Stimulated activated naive CD8-positive, alpha-beta T cell treated with anti-CD3 and anti-CD28 coated beads, Interleukin-15, Interleukin-2, amounts not matched to agents 100 ng/mL and 50 ng/mL, for 24 hours (primary cell): Measurements from ENCODE around the gene ZBTB20.

Source experiments
- H3K27ac Mint-ChIP-seq: one replicate; pipeline ENCODE4 v1.8.0; 2021; ENCODE audit warnings: mild to moderate bottlenecking, mixed read lengths
- H3K27me3 Mint-ChIP-seq: one replicate; pipeline ENCODE4 v1.8.0; 2021; ENCODE audit warnings: mixed read lengths
- H3K36me3 Mint-ChIP-seq: one replicate; pipeline ENCODE4 v1.8.0; 2021; ENCODE audit warnings: low read depth, mixed read lengths
- H3K4me1 Mint-ChIP-seq: one replicate; pipeline ENCODE4 v1.8.0; 2021; ENCODE audit warnings: low read depth, mixed read lengths
- H3K4me3 Mint-ChIP-seq: one replicate; pipeline ENCODE4 v1.8.0; 2021; ENCODE audit warnings: mild to moderate bottlenecking, mixed read lengths
- H3K9me3 Mint-ChIP-seq: one replicate; pipeline ENCODE4 v1.8.0; 2021; ENCODE audit warnings: mixed read lengths

The ZBTB20 gene

GRCh38 chr3:114722530-114722929 is 424.6 kb downstream of the ZBTB20 start:
- no peak overlapping the region for H3K27ac Mint-ChIP-seq
- H3K36me3 Mint-ChIP-seq, result peaks cover 4% of the 10 kb centered on the region
- peaks cover 37% of the 10 kb centered on the region for H3K4me1 Mint-ChIP-seq
- no peaks in the 10 kb centered on the region for H3K27me3 Mint-ChIP-seq
- no peaks in the 10 kb centered on the region for H3K9me3 Mint-ChIP-seq
- H3K4me3 Mint-ChIP-seq, result no peak overlapping the region

GRCh38 chr3:114721864-114722263 is 425.2 kb downstream of the ZBTB20 start:
- peaks cover 33% of the 10 kb centered on the region for H3K4me1 Mint-ChIP-seq
- no peak overlapping the region for H3K4me3 Mint-ChIP-seq
- no peaks in the 10 kb centered on the region for H3K36me3 Mint-ChIP-seq
- H3K9me3 Mint-ChIP-seq, result no peaks in the 10 kb centered on the region
- H3K27ac Mint-ChIP-seq, result no peak overlapping the region
- H3K27me3 Mint-ChIP-seq, result no peaks in the 10 kb centered on the region

- Mint-ChIP-seq H3K9me3 (no peaks in the 10 kb centered on the region), H3K27me3 (no peaks in the 10 kb centered on the region), H3K4me3 (no peak overlapping the region), H3K36me3 (no peaks in the 10 kb centered on the region), H3K27ac (no peak overlapping the region), H3K4me1 (peaks cover 33% of the 10 kb centered on the region)
Observed at GRCh38 chr3:114721209-114721608, 425.9 kb downstream of the ZBTB20 start.

GRCh38 chr3:114718898-114719210 is 428.2 kb downstream of the ZBTB20 start:
- Mint-ChIP-seq H3K4me3 (no peak overlapping the region), H3K27me3 (no peaks in the 10 kb centered on the region), H3K9me3 (no peaks in the 10 kb centered on the region), H3K4me1 (peaks cover 33% of the 10 kb centered on the region), H3K36me3 (no peaks in the 10 kb centered on the region), H3K27ac (no peak overlapping the region)

GRCh38 chr3:114718071-114718897 is 428.8 kb downstream of the ZBTB20 start:
- Mint-ChIP-seq H3K4me3 (no peak overlapping the region), H3K27ac (no peak overlapping the region), H3K4me1 (peaks cover 32% of the 10 kb centered on the region), H3K9me3 (no peaks in the 10 kb centered on the region), H3K27me3 (no peaks in the 10 kb centered on the region), H3K36me3 (no peaks in the 10 kb centered on the region)

GRCh38 chr3:114716916-114717315 is 430.2 kb downstream of the ZBTB20 start:
- Mint-ChIP-seq H3K27ac (no peak overlapping the region), H3K9me3 (no peaks in the 10 kb centered on the region), H3K4me3 (no peak overlapping the region), H3K36me3 (no peaks in the 10 kb centered on the region), H3K4me1 (peaks cover 19% of the 10 kb centered on the region), H3K27me3 (no peaks in the 10 kb centered on the region)

- Mint-ChIP-seq H3K27me3 (no peaks in the 10 kb centered on the region), H3K27ac (no peak overlapping the region), H3K4me1 (peaks cover 12% of the 10 kb centered on the region), H3K36me3 (no peaks in the 10 kb centered on the region), H3K9me3 (no peaks in the 10 kb centered on the region), H3K4me3 (no peak overlapping the region)
Observed at GRCh38 chr3:114716126-114716525, 431.0 kb downstream of the ZBTB20 start.

GRCh38 chr3:114714957-114715460 is 432.1 kb downstream of the ZBTB20 start:
- no peaks in the 10 kb centered on the region for H3K9me3 Mint-ChIP-seq
- no peaks in the 10 kb centered on the region for H3K27me3 Mint-ChIP-seq

GRCh38 chr3:114714237-114714636 is 432.9 kb downstream of the ZBTB20 start:
- Mint-ChIP-seq H3K4me3 (no peak overlapping the region), H3K9me3 (no peaks in the 10 kb centered on the region), H3K4me1 (peaks cover 13% of the 10 kb centered on the region), H3K36me3 (peaks cover 5% of the 10 kb centered on the region), H3K27me3 (no peaks in the 10 kb centered on the region), H3K27ac (no peak overlapping the region)

More at GRCh38 chr3:114714957-114715460, 432.1 kb downstream of the ZBTB20 start:
- H3K4me3 Mint-ChIP-seq, result no peak overlapping the region
- H3K4me1 Mint-ChIP-seq, result peaks cover 8% of the 10 kb centered on the region
- peaks cover under 1% of the 10 kb centered on the region for H3K36me3 Mint-ChIP-seq
- H3K27ac Mint-ChIP-seq, result no peak overlapping the region

- no peaks in the 10 kb centered on the region for H3K27me3 Mint-ChIP-seq
- peaks cover 5% of the 10 kb centered on the region for H3K36me3 Mint-ChIP-seq
- no peaks in the 10 kb centered on the region for H3K9me3 Mint-ChIP-seq
- H3K4me1 Mint-ChIP-seq, result peaks cover 11% of the 10 kb centered on the region
- no peak overlapping the region for H3K27ac Mint-ChIP-seq
- no peak overlapping the region for H3K4me3 Mint-ChIP-seq
Observed at GRCh38 chr3:114712728-114713492, 434.2 kb downstream of the ZBTB20 start.

GRCh38 chr3:114711321-114711886 is 435.7 kb downstream of the ZBTB20 start:
- Mint-ChIP-seq H3K27ac (no peak overlapping the region), H3K9me3 (no peaks in the 10 kb centered on the region), H3K36me3 (peaks cover 5% of the 10 kb centered on the region), H3K27me3 (no peaks in the 10 kb centered on the region), H3K4me3 (no peak overlapping the region), H3K4me1 (peaks cover 24% of the 10 kb centered on the region)

GRCh38 chr3:114709102-114709501 is 438.0 kb downstream of the ZBTB20 start:
- H3K36me3 Mint-ChIP-seq, result peaks cover 5% of the 10 kb centered on the region

GRCh38 chr3:114707252-114707860 is 439.7 kb downstream of the ZBTB20 start:
- Mint-ChIP-seq H3K4me3 (no peak overlapping the region), H3K36me3 (peaks cover 5% of the 10 kb centered on the region), H3K9me3 (no peaks in the 10 kb centered on the region), H3K27ac (no peak overlapping the region), H3K27me3 (no peaks in the 10 kb centered on the region), H3K4me1 (peaks cover 26% of the 10 kb centered on the region)

More at GRCh38 chr3:114709102-114709501, 438.0 kb downstream of the ZBTB20 start:
- Mint-ChIP-seq H3K4me1 (peaks cover 26% of the 10 kb centered on the region), H3K4me3 (no peak overlapping the region), H3K27ac (peak overlapping the region; percentile 17), H3K27me3 (no peaks in the 10 kb centered on the region), H3K9me3 (no peaks in the 10 kb centered on the region)

GRCh38 chr3:114706591-114707232 is 440.4 kb downstream of the ZBTB20 start:
- peak overlapping the region; percentile 7 for H3K4me3 Mint-ChIP-seq
- peaks cover 5% of the 10 kb centered on the region for H3K36me3 Mint-ChIP-seq
- no peaks in the 10 kb centered on the region for H3K9me3 Mint-ChIP-seq
- H3K27ac Mint-ChIP-seq, result peak overlapping the region; percentile 68
- no peaks in the 10 kb centered on the region for H3K27me3 Mint-ChIP-seq
- H3K4me1 Mint-ChIP-seq, result peaks cover 26% of the 10 kb centered on the region
